ENCODE measurements around the gene CLC.
"Not testable (repeated sequence)": the region's sequence is repeated elsewhere in the genome, so short reads cannot be mapped to it uniquely, and the experiment has no call there.

Gene CLC

DNA sequence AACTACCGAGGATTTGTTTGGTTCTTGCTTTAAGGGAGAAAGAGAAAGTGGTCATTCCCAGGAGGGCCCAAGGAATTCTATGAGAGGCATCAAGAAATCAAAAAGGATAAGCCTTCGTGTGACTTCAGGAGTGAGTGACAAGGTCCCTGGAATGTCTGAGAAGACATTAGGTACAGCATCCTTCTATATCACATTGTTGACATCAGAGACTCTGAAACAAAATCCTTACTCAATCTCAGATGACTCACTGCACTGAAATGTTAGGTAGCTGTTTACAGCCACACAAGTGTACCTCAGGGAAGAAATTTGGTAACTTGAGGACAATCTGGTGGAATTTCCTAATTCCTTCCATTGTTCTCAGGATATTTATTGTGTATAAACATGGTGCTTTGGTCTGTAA is 41.4 kb downstream of the CLC start:
- no peak for TF ChIP-seq CTCF (IDR thresholded peaks at IDR 0.05; ENCODE audit: low read depth, low read length)
- no peak for DNase-seq (ENCODE audit: extremely low read depth, low read depth)

GRCh38 chr19:39695759-39696158 is 42.1 kb downstream of the CLC start:
- TF ChIP-seq CTCF (IDR thresholded peaks at IDR 0.05; ENCODE audit: low read depth, low read length) = no peak
- DNase-seq (ENCODE audit: extremely low read depth, low read depth) = no peak

DNA sequence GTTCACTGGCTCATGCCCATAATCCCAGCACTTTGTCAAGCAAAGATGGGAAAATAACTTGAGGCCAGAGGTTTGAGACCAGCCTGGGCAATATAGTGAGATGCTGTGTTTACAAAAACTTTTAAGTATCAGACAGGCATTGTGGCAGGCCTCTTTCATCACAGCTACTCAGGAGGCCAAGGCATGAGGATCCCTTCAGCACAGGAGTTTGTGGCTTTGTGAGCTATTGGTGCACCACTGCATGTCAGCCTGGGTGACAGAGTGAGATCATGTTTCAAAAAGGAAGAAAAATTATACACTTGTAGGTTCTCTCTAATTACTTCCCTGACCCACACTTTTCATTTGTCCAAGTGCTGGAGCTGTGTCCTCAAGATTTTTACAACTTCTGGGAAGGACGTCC is 45.0 kb downstream of the CLC start:
- no peak for DNase-seq (ENCODE audit: extremely low read depth, low read depth)
- no peak for TF ChIP-seq CTCF (IDR thresholded peaks at IDR 0.05; ENCODE audit: low read depth, low read length)

GRCh38 chr19:39692166-39692565 is 45.7 kb downstream of the CLC start:
- TF ChIP-seq CTCF (IDR thresholded peaks at IDR 0.05; ENCODE audit: low read depth, low read length) = no peak
- no peak for DNase-seq (ENCODE audit: extremely low read depth, low read depth)

GRCh38 chr19:39688637-39689036 is 49.2 kb downstream of the CLC start:
- not testable (repeated sequence) for DNase-seq (ENCODE audit: extremely low read depth, low read depth)

DNA sequence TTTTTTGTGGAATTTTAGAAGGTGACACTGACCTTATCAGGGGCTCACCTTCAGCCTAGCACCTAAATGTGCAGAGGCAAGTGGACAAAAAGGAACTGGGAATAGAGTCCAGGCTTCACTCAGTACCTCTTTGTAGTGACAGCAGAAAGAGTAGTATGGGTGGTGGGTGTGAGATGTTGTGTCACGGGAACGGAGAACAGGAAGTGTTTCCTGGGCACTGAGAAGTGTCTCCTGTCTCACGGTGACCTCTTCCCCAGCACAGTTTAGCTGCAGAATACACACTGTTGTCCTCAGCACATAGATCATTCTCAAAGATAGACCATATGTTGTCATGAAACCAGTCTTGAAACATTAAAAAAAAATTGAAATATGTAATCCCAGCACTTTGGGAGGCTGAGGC is 51.1 kb downstream of the CLC start:
- no peak for TF ChIP-seq CTCF (IDR thresholded peaks at IDR 0.05; ENCODE audit: low read depth, low read length)
- no peak for DNase-seq (ENCODE audit: extremely low read depth, low read depth)

- no peak for DNase-seq (ENCODE audit: extremely low read depth, low read depth)
- no peak for TF ChIP-seq CTCF (IDR thresholded peaks at IDR 0.05; ENCODE audit: low read depth, low read length)
Observed at GRCh38 chr19:39684267-39684666, 53.6 kb downstream of the CLC start.

DNA sequence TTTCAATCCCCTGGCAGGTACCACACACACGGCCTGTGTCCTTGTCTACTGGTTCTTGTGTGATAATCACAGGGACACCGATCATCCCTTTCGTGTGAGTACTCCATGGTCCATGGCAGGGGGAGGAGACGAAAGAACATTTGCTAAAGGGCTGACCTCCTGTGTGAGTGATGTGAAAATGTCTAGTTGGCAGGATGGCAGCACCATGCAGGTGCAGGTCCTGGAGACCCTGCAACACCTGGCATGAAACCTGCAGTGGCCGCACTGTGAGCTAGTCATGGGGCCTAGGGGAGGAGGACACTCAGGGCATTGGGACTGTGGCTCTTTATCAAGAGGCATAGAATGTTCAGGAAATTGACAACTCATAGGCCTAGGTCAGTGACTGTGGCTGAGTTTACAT is 56.4 kb downstream of the CLC start:
- no peak for DNase-seq (ENCODE audit: extremely low read depth, low read depth)
- TF ChIP-seq CTCF (IDR thresholded peaks at IDR 0.05; ENCODE audit: low read depth, low read length) = no peak

All from AG09319 (cell line).